Progenitor cell of endocrine pancreas (in vitro differentiated cells): Measurements from ENCODE around the gene AJM1. TPM values are rescaled to one million over a fixed set of nuclear protein-coding genes. Genes with fewer than 3 reads are reported as not detected.
"Not testable (repeated sequence)": the region's sequence is repeated elsewhere in the genome, so short reads cannot be mapped to it uniquely, and the experiment has no call there.

Experiments
- DNase-seq: peaks from one replicate; pipeline ENCODE4 v3.0.0; 2021; ENCODE audit warnings: low spot score; ENCODE audit not compliant: unreplicated experiment
- H3K27ac Mint-ChIP-seq: 2 replicates; pipeline ENCODE4 v1.8.0; 2021; ENCODE audit warnings: mild to moderate bottlenecking, moderate library complexity, mixed read lengths
- H3K27me3 Mint-ChIP-seq: 2 replicates; pipeline ENCODE4 v1.8.0; 2021; ENCODE audit warnings: mixed read lengths
- H3K36me3 Mint-ChIP-seq: 2 replicates; pipeline ENCODE4 v1.8.0; 2022; ENCODE audit warnings: mixed read lengths; ENCODE audit not compliant: insufficient read depth
- H3K4me1 Mint-ChIP-seq: 2 replicates; pipeline ENCODE4 v1.8.0; 2021; ENCODE audit warnings: low read depth, mixed read lengths
- H3K4me3 Mint-ChIP-seq: 2 replicates; pipeline ENCODE4 v1.8.0; 2021; ENCODE audit warnings: low read depth, mild to moderate bottlenecking, moderate library complexity, mixed read lengths
- H3K9me3 Mint-ChIP-seq: 2 replicates; pipeline ENCODE4 v1.8.0; 2021; ENCODE audit warnings: low read depth, mixed read lengths
- total RNA-seq: library from RNA; stranded (reverse); gene quantifications from 2 replicates; pipeline ENCODE4 v1.2.1, GENCODE V29; 2021
- TF ChIP-seq, protein P1 (sequence below): fragments of 200-600 bp; sonication (generic); IDR thresholded peaks from one replicate; pipeline ENCODE4 v1.5.0; 2021; ENCODE audit warnings: antibody characterized with exemption, mild to moderate bottlenecking; ENCODE audit not compliant: unreplicated experiment

The AJM1 gene
- total RNA-seq, 1 donor from 2014 or later, result 5.8 TPM

DNA sequence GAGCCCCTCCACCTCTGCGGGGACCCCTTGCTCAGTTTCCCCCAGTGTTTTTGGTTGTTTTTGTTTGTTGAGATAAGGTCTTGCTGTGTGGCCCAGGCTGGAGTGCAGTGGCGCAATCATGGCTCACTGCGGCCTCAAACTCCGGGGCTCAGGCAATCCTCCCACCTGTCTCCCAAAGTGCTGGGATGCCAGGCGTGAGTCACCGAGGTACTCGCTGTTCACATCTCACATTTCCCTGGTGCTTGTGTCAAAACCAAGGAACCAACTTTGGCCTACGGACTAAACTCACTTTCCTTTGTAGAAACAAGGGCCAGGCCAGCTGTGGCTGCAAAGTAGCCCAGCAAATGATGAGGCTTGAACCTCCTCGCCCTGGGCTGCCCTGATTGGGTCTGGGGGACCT is 9.7 kb upstream of the AJM1 start:
- no peak for DNase-seq
- no peaks in the 10 kb centered on the region for H3K4me1 Mint-ChIP-seq
- TF ChIP-seq, protein P1, sequence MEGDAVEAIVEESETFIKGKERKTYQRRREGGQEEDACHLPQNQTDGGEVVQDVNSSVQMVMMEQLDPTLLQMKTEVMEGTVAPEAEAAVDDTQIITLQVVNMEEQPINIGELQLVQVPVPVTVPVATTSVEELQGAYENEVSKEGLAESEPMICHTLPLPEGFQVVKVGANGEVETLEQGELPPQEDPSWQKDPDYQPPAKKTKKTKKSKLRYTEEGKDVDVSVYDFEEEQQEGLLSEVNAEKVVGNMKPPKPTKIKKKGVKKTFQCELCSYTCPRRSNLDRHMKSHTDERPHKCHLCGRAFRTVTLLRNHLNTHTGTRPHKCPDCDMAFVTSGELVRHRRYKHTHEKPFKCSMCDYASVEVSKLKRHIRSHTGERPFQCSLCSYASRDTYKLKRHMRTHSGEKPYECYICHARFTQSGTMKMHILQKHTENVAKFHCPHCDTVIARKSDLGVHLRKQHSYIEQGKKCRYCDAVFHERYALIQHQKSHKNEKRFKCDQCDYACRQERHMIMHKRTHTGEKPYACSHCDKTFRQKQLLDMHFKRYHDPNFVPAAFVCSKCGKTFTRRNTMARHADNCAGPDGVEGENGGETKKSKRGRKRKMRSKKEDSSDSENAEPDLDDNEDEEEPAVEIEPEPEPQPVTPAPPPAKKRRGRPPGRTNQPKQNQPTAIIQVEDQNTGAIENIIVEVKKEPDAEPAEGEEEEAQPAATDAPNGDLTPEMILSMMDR, result no peak
- H3K36me3 Mint-ChIP-seq, result peaks cover 5% of the 10 kb centered on the region
- no peaks in the 10 kb centered on the region for H3K9me3 Mint-ChIP-seq
- H3K27me3 Mint-ChIP-seq, result no peaks in the 10 kb centered on the region
- no peak overlapping the region for H3K4me3 Mint-ChIP-seq
- H3K27ac Mint-ChIP-seq, result no peak overlapping the region

DNA sequence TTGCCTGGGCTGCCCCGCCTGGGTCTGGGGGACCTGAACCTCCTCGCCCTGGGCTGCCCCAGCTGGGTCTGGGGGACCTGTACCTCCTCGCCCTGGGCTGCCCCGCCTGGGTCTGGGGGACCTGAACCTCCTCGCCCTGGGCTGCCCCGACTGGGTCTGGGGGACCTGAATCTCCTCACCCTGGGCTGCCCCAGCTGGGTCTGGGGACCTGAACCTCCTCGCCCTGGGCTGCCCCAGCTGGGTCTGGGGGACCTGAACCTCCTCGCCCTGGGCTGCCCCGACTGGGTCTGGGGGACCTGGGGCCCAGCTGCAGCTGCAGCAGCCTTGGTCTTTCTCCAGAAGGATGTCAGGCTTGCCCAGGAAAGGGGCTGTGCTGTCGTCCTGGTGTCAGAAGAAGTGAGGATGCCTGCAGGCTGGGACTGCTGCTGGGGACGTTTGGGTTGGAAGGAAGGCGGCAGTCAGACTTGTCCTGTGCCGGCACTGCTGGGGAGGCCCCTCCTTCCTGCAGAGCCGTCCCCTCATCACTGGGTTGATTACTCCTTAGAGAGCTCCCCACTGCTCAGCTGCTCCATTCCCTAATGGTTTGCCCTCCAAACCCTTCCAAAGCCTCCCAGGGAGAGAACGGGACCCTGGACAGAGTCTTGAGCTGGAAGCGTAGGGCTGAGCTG is 8.8 kb upstream of the AJM1 start:
- not testable (repeated sequence) for DNase-seq, H3K27ac Mint-ChIP-seq, H3K27me3 Mint-ChIP-seq, H3K9me3 Mint-ChIP-seq, H3K36me3 Mint-ChIP-seq, H3K4me1 Mint-ChIP-seq, H3K4me3 Mint-ChIP-seq

DNA sequence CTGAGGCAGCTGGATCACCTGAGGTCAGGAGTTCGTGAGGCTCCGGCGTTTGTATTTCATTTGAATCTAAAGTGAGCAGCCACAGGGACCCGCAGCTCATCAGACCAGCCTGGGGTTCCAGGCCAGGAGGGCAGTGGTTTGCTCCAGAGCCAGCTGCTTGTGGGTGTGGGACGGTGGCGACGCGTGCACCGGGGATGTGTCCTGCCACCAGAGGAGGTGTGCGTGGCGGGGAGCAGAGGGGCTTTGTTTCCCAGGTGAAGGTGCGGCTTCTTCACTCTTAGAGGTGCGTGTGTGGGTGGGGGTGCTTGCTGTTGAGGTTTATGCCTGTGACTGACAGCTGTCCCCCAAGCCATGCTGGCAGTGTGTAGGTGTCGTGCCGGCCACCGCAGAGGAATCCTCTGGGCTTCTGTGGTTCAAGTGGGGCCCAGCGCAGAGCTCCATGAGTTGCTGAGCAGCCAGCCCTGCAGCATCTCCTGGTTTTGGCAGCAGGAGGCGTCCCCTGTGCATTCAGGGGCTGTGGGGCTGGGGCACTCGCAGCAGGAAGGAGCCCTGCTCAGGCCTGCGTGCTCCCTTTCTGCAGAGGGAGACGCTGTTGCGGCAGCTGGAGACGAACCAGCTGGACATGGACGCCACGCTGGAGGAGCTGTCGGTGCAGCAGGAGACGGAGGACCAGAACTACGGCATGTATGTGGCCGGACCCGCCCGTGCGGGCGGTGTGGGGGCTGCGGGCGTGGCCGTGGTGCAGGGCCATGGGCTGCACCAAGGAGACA is 6.9 kb upstream of the AJM1 start:
- no peaks in the 10 kb centered on the region for H3K27me3 Mint-ChIP-seq
- no peak overlapping the region for H3K27ac Mint-ChIP-seq
- no peak for DNase-seq
- H3K4me3 Mint-ChIP-seq, result no peak overlapping the region
- H3K36me3 Mint-ChIP-seq, result peaks cover 8% of the 10 kb centered on the region
- H3K9me3 Mint-ChIP-seq, result no peaks in the 10 kb centered on the region
- H3K4me1 Mint-ChIP-seq, result peaks cover 3% of the 10 kb centered on the region
- TF ChIP-seq, protein P1, result no peak

DNA sequence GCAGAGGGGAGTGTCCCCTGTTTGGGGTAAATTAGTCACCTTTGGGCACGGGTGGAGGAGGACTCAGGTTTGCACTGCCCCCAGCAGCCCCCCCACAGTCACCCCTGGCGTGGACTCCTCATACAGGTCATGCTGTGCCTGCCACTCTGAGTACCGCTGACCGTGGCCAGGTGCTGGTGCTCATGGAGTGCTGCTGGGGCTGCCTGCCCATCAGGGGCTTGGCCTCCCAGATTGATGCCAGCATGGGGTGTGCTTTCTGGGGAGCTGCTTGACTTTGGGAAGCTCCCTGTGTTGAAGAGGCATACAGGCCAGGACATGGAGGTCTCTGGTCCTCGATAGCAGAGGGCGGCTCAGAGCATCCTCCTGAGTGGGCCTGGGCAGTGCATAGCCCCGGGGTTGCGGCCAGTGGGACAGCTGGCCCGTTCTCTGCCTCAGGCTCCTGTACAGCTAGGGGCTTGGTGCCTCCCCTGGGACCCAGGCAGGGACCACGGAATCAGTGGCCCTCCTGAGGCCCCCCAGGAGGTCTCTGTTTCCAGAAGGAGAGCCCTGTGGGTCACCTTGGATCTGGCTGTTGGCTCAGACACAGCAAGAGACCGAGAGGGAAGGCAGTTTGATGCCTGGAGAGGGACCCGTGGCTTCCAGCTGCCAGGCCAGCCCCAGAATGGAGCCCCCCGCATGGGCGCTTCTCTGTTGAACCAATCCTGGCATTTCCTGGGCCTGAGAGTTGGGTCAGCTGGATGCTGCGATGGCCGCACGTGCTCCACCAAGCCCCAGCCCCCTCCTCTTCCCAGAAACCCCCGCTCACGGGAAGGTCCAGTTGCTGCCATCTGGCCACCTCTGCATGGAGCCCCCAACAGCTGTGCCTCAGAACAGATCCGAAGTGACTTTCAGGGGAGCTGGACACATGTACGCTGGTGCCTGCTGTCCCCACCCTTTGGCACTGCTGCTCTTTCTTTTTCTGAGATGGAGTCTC is 6.1 kb upstream of the AJM1 start:
- H3K36me3 Mint-ChIP-seq, result peaks cover 8% of the 10 kb centered on the region
- H3K4me3 Mint-ChIP-seq, result no peak overlapping the region
- H3K9me3 Mint-ChIP-seq, result no peaks in the 10 kb centered on the region
- no peak overlapping the region for H3K27ac Mint-ChIP-seq
- H3K4me1 Mint-ChIP-seq, result peaks cover 8% of the 10 kb centered on the region
- TF ChIP-seq, protein P1, result no peak
- DNase-seq, result no peak
- H3K27me3 Mint-ChIP-seq, result no peaks in the 10 kb centered on the region

DNA sequence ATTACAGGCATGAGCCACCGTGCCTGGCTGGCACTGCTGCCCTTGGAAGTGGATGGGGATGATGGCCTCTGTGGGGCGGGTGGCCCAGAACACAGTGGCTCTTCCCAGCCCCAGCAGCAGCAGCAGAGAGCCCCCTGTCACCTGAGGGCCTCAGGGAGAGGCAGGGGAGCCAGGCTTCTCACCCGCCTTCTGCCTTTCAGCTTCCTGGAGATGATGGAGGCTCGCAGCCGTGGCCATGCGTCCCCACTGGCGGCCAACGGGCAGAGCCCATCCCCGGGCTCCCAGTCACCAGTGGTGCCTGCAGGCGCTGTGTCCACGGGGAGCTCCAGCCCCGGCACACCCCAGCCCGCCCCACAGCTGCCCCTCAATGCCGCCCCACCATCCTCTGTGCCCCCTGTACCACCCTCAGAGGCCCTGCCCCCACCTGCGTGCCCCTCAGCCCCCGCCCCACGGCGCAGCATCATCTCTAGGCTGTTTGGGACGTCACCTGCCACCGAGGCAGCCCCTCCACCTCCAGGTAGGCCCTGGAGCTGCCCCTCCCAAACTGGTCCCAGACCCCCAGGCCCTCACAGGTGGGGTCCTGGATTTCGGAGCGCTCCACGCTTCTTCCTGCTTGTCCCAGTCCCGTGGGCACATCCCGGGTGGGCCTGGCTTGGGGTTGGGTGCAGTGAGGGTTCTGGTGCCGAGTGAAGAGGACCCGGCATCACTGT is 5.0 kb upstream of the AJM1 start:
- Mint-ChIP-seq H3K27ac (no peak overlapping the region), H3K9me3 (no peaks in the 10 kb centered on the region), H3K36me3 (peaks cover 6% of the 10 kb centered on the region), H3K4me3 (no peak overlapping the region), H3K27me3 (no peaks in the 10 kb centered on the region), H3K4me1 (peaks cover 11% of the 10 kb centered on the region)
- TF ChIP-seq, protein P1, result no peak
- DNase-seq, result no peak

DNA sequence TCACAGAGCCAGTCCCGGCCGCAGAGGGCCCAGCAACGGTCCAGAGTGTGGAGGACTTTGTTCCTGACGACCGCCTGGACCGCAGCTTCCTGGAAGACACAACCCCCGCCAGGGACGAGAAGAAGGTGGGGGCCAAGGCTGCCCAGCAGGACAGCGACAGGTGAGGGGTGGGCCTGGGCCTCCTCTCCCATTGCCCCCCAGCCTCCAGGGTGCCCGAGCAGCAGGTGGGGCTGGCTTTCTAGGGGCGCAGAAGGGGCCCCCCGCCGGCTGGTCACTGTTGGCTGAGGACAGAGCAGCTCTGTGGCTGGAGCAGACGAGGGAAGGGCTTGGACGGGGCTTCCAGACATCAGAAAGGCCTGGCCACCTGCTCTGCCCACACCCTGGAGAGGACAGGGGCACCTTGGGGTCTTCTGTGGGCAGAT is 4.4 kb upstream of the AJM1 start:
- not testable (repeated sequence) for H3K4me3 Mint-ChIP-seq, DNase-seq, H3K27me3 Mint-ChIP-seq, H3K27ac Mint-ChIP-seq, H3K36me3 Mint-ChIP-seq, H3K9me3 Mint-ChIP-seq
- H3K4me1 Mint-ChIP-seq, result peaks cover 11% of the 10 kb centered on the region
